ENCODE results near the gene OR6B3.

DNA sequence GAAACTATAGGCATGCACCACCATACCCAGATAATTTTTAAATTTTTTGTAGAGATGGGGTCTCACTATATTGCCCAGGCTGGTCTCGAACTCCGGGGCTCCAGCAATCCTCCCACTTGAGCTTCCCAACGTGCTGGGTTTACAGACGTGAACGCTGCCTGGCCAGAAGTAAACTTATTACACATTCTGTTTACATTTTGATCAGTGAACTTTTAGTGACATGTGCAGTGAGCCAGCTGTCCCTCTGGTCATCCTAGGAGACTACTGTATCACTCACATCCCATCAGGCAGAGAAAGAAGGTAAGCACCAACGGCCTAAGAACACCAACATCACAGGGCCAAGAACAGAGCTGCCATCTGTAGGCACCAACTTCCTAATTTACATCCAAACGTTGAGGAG, 50.3 kb downstream of the OR6B3 start:
- TF ChIP-seq POLR2AphosphoS5 (IDR thresholded peaks at IDR 0.05; ENCODE audit: low read depth, low read length): no peak
- TF ChIP-seq, protein P1, sequence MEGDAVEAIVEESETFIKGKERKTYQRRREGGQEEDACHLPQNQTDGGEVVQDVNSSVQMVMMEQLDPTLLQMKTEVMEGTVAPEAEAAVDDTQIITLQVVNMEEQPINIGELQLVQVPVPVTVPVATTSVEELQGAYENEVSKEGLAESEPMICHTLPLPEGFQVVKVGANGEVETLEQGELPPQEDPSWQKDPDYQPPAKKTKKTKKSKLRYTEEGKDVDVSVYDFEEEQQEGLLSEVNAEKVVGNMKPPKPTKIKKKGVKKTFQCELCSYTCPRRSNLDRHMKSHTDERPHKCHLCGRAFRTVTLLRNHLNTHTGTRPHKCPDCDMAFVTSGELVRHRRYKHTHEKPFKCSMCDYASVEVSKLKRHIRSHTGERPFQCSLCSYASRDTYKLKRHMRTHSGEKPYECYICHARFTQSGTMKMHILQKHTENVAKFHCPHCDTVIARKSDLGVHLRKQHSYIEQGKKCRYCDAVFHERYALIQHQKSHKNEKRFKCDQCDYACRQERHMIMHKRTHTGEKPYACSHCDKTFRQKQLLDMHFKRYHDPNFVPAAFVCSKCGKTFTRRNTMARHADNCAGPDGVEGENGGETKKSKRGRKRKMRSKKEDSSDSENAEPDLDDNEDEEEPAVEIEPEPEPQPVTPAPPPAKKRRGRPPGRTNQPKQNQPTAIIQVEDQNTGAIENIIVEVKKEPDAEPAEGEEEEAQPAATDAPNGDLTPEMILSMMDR (IDR thresholded peaks at IDR 0.05): no peak
- TF ChIP-seq, protein P2, sequence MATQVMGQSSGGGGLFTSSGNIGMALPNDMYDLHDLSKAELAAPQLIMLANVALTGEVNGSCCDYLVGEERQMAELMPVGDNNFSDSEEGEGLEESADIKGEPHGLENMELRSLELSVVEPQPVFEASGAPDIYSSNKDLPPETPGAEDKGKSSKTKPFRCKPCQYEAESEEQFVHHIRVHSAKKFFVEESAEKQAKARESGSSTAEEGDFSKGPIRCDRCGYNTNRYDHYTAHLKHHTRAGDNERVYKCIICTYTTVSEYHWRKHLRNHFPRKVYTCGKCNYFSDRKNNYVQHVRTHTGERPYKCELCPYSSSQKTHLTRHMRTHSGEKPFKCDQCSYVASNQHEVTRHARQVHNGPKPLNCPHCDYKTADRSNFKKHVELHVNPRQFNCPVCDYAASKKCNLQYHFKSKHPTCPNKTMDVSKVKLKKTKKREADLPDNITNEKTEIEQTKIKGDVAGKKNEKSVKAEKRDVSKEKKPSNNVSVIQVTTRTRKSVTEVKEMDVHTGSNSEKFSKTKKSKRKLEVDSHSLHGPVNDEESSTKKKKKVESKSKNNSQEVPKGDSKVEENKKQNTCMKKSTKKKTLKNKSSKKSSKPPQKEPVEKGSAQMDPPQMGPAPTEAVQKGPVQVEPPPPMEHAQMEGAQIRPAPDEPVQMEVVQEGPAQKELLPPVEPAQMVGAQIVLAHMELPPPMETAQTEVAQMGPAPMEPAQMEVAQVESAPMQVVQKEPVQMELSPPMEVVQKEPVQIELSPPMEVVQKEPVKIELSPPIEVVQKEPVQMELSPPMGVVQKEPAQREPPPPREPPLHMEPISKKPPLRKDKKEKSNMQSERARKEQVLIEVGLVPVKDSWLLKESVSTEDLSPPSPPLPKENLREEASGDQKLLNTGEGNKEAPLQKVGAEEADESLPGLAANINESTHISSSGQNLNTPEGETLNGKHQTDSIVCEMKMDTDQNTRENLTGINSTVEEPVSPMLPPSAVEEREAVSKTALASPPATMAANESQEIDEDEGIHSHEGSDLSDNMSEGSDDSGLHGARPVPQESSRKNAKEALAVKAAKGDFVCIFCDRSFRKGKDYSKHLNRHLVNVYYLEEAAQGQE (IDR thresholded peaks at IDR 0.05; ENCODE audit: insufficient read depth in 1 of 2, low read depth in 2 of 2, low read length in 1 of 2): no peak
- no peak for TF ChIP-seq TCF7L2 (IDR thresholded peaks at IDR 0.05; ENCODE audit: low read depth, low read length)
- TF ChIP-seq SIN3A (IDR thresholded peaks at IDR 0.05; ENCODE audit: borderline replicate concordance, insufficient read depth, low read depth, low read length): no peak

All from Panc1 (cell line).